Keratinocyte (primary cell): ENCODE measurements around the gene CINP. TPM values are rescaled to one million over a fixed set of nuclear protein-coding genes. Genes with fewer than 3 reads are reported as not detected.

ENCODE experiments used
- DNase-seq: peaks from one replicate; pipeline ENCODE4 v3.0.0-alpha.2; 2011; ENCODE audit warnings: low read depth, missing footprints, low spot score
- FAIRE-seq: peaks from 2 replicates; lab custom pipeline; 2011; peaks lifted over from hg19 to GRCh38; lab: Jason Lieb, UNC
- H2AFZ ChIP-seq: 2 replicates; pipeline ENCODE4 v1.6.0; 2012; ENCODE audit warnings: low read length, control low read depth, inconsistent platforms; ENCODE audit not compliant: control insufficient read depth
- H3K27ac ChIP-seq: 2 replicates; pipeline ENCODE4 v1.5.1; 2011; ENCODE audit warnings: low read length; ENCODE audit not compliant: control insufficient read depth, insufficient read depth
- H3K27me3 ChIP-seq: 3 replicates; pipeline ENCODE4 v1.6.0; 2011; ENCODE audit warnings: low read length; ENCODE audit not compliant: control insufficient read depth, insufficient read depth; ENCODE audit errors: extremely low read depth
- H3K36me3 ChIP-seq, 2 experiments: 2 replicates in 1 of 2; 3 replicates in 1 of 2; pipeline ENCODE4 v1.5.1; 2011; ENCODE audit warnings: low read length in 2 of 2, mild to moderate bottlenecking in 1 of 2; ENCODE audit not compliant: control insufficient read depth in 2 of 2, insufficient read depth in 2 of 2; ENCODE audit errors: extremely low read depth in 1 of 2
- H3K4me1 ChIP-seq: 3 replicates; pipeline ENCODE4 v1.5.1; 2011; ENCODE audit warnings: low read length; ENCODE audit not compliant: control insufficient read depth, insufficient read depth; ENCODE audit errors: extremely low read depth
- H3K4me2 ChIP-seq: 3 replicates; pipeline ENCODE4 v1.6.0; 2011; ENCODE audit warnings: low read depth, low read length; ENCODE audit not compliant: control insufficient read depth, insufficient read depth; ENCODE audit errors: extremely low read depth
- H3K4me3 ChIP-seq, 3 experiments: fragments of 200-600 bp in 1 of 3; sonication (generic) in 1 of 3; 2 replicates in 2 of 3; 3 replicates in 1 of 3; pipeline ENCODE4 v1.5.1; 2011 to 2016; ENCODE audit warnings: low read length in 3 of 3, mild to moderate bottlenecking in 3 of 3, control low read depth in 2 of 3, inconsistent platforms in 1 of 3, low read depth in 1 of 3, mixed read lengths in 1 of 3, mixed run types in 1 of 3, moderate library complexity in 1 of 3; ENCODE audit not compliant: control insufficient read depth in 2 of 3, insufficient read depth in 2 of 3; ENCODE audit errors: extremely low read depth in 1 of 3
- H3K79me2 ChIP-seq: 2 replicates; pipeline ENCODE4 v1.6.0; 2012; ENCODE audit warnings: low read length; ENCODE audit not compliant: control insufficient read depth, insufficient read depth
- H3K9ac ChIP-seq: 3 replicates; pipeline ENCODE4 v1.6.0; 2011; ENCODE audit warnings: low read length; ENCODE audit not compliant: control insufficient read depth, insufficient read depth; ENCODE audit errors: extremely low read depth
- H3K9me1 ChIP-seq: 3 replicates; pipeline ENCODE4 v1.6.0; 2011; ENCODE audit warnings: low read length; ENCODE audit not compliant: control insufficient read depth, insufficient read depth; ENCODE audit errors: extremely low read depth
- H3K9me3 ChIP-seq: 2 replicates; pipeline ENCODE4 v1.5.1; 2012; ENCODE audit warnings: low read depth, low read length; ENCODE audit not compliant: control insufficient read depth
- H4K20me1 ChIP-seq: 3 replicates; pipeline ENCODE4 v1.6.0; 2011; ENCODE audit warnings: low read length; ENCODE audit not compliant: control insufficient read depth, insufficient read depth; ENCODE audit errors: extremely low read depth
- EZH2 ChIP-seq: IDR thresholded peaks from one replicate; pipeline ENCODE4 v1.6.1; 2012; ENCODE audit warnings: inconsistent platforms, mild to moderate bottlenecking, low read length, moderate library complexity
- dilution Hi-C: fragments of 300-500 bp; cut with MboI; formaldehyde crosslinking; loops from one replicate; pipeline ENCODE4 v1.7.0; 2020; ENCODE audit warnings: low sequenced_read_pairs; ENCODE audit not compliant: extremely low pct_ligation_motif_present
- polyA plus RNA-seq, 5 experiments: library from polyadenylated mRNA; depleted of rRNA in 3 of 5; stranded (reverse) in 3 of 5; stranded (forward) in 1 of 5; unstranded in 1 of 5; fragments of >200 nt; gene quantifications; 1 replicate in 1 of 5; 2 replicates in 3 of 5; 3 replicates in 1 of 5; pipeline versions ENCODE4 v1.2.1 to v1.2.3, GENCODE V29; 2011 to 2012; ENCODE audit warnings: missing spikeins in 2 of 5, low read depth in 1 of 5, low replicate concordance in 1 of 5
- TF ChIP-seq, protein P1 (sequence below), 3 experiments: IDR thresholded peaks in 1 of 3; conservative IDR thresholded peaks in 1 of 3; optimal IDR thresholded peaks in 1 of 3; 2 replicates in 2 of 3; 3 replicates in 1 of 3; pipeline versions ENCODE3 to v1.5.1; 2011; ENCODE audit warnings: low read length in 3 of 3, mild to moderate bottlenecking in 3 of 3, moderate library complexity in 2 of 3, control low read depth in 1 of 3, inconsistent platforms in 1 of 3; ENCODE audit not compliant: insufficient read depth in 2 of 3; ENCODE audit errors: extremely low read depth in 1 of 3

Gene CINP
- polyA plus RNA-seq, 1 donor (not counting 4 experiments of a cell fraction or from before 2014, with no cell fraction given), result 49.3 TPM

DNA sequence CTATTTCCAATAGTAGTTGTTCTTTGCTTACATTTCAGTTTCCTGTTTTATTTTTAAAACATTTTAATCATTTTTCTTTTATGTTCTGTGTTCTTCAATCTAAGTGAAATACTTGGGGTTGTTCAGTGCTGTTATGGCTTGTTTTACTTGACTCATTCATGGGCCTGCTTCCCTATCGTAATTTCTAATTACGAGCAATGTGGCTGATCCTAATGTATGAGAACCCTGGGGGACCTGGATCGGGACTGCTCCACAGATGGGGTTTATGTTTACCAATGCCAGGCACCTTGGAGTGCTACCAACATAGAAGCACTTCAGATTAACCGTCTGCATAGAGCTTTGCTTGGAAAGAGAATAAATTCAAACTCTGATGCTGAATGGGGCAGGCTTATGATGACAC, 29.8 kb upstream of the CINP start:
- no peak for TF ChIP-seq EZH2
- TF ChIP-seq, protein P1, sequence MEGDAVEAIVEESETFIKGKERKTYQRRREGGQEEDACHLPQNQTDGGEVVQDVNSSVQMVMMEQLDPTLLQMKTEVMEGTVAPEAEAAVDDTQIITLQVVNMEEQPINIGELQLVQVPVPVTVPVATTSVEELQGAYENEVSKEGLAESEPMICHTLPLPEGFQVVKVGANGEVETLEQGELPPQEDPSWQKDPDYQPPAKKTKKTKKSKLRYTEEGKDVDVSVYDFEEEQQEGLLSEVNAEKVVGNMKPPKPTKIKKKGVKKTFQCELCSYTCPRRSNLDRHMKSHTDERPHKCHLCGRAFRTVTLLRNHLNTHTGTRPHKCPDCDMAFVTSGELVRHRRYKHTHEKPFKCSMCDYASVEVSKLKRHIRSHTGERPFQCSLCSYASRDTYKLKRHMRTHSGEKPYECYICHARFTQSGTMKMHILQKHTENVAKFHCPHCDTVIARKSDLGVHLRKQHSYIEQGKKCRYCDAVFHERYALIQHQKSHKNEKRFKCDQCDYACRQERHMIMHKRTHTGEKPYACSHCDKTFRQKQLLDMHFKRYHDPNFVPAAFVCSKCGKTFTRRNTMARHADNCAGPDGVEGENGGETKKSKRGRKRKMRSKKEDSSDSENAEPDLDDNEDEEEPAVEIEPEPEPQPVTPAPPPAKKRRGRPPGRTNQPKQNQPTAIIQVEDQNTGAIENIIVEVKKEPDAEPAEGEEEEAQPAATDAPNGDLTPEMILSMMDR (optimal IDR thresholded peaks at IDR 0.05 in 1 of 3, IDR thresholded peaks at IDR 0.05 in 1 of 3, conservative IDR thresholded peaks at IDR 0.05 in 1 of 3; ENCODE audit: extremely low read depth in 1 of 3, insufficient read depth in 2 of 3, low read length in 3 of 3), result no peak
- Histone ChIP-seq H3K9ac (no peak overlapping the region), H3K4me2 (no peak overlapping the region), H3K27me3 (no peaks in the 10 kb centered on the region), H3K27ac (no peak overlapping the region), H4K20me1 (no peaks in the 10 kb centered on the region), H3K9me3 (no peaks in the 10 kb centered on the region), H3K79me2 (no peaks in the 10 kb centered on the region), H3K4me3 (no peak overlapping the region), H3K36me3 (peaks cover 3 to 4% of the 10 kb centered on the region in 2 experiments), H2AFZ (no peak overlapping the region), H3K4me1 (no peaks in the 10 kb centered on the region), H3K9me1 (no peaks in the 10 kb centered on the region)
- DNase-seq (no peak), FAIRE-seq (no peak)
- dilution Hi-C loops, result no loop called here

DNA sequence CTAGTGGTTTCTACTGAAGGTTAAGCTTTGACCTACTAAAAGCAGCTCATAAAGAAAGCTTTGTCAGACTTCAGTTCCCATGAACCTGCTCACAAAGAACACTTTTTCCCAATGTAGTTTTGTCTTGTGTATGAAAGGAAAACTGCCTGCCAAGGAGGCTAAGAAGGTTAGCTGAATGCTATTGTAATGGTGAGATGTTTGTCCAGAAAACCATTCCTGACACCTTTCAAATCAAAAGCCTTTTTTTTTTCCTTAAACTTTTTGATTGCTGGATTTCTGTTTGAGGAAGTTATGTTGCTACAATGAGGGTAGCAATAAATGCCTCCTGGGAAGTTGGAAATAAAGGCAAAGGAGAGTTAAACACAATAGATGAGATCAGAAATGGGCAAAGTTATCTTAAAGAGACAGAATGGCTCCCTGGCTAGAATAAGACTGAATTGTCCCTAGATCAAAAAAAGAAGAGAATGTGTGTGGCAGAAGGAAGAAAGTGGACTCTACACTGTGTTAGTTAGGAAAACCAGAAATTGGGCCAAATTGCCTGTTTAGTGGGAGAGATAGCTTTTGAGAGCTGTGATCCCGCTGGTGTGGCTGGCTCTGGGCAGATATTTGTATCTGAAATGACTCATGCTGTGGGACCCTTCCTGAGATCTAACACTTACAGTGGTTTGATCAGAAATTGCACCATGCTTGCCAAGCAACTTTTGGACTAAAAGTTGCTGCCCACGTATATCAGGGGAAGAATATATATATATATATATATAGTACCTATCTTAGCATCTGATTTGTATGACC, 27.6 kb upstream of the CINP start:
- no peaks in the 10 kb centered on the region for H3K9me1 ChIP-seq
- DNase-seq (no peak), FAIRE-seq (no peak)
- H3K79me2 ChIP-seq, result no peaks in the 10 kb centered on the region
- H2AFZ ChIP-seq, result no peak overlapping the region
- H3K9me3 ChIP-seq, result no peaks in the 10 kb centered on the region
- no peaks in the 10 kb centered on the region for H3K27me3 ChIP-seq
- peaks cover 0 to 2% of the 10 kb centered on the region in 2 experiments for H3K36me3 ChIP-seq
- no peak overlapping the region for H3K9ac ChIP-seq
- dilution Hi-C loops, result no loop called here
- H3K27ac ChIP-seq, result no peak overlapping the region
- H3K4me3 ChIP-seq, result no peak overlapping the region
- H3K4me1 ChIP-seq, result no peaks in the 10 kb centered on the region
- no peaks in the 10 kb centered on the region for H4K20me1 ChIP-seq
- TF ChIP-seq, protein P1 (optimal IDR thresholded peaks at IDR 0.05 in 1 of 3, IDR thresholded peaks at IDR 0.05 in 1 of 3, conservative IDR thresholded peaks at IDR 0.05 in 1 of 3; ENCODE audit: extremely low read depth in 1 of 3, insufficient read depth in 2 of 3, low read length in 3 of 3), result no peak
- TF ChIP-seq EZH2, result no peak
- no peak overlapping the region for H3K4me2 ChIP-seq
